Uterus (tissue), 2 donors: ENCODE measurements around the gene DYNC1H1.

Source experiments
- POLR2A ChIP-seq, 2 donors: fragments of 450-650 bp; IDR thresholded peaks; one replicate each; pipeline ENCODE4 v1.6.1; 2016; ENCODE audit warnings: antibody characterized with exemption in 2 of 2, mild to moderate bottlenecking in 1 of 2, moderate library complexity in 1 of 2
- TF ChIP-seq, protein P1 (sequence below), 4 experiments: fragments of 200-600 bp in 2 of 4; fragments of 450-650 bp in 2 of 4; sonication (generic) in 2 of 4; IDR thresholded peaks; one replicate each; pipeline ENCODE4 v1.5.1; 2016 to 2019; ENCODE audit warnings: antibody characterized with exemption in 4 of 4, mild to moderate bottlenecking in 2 of 4, moderate library complexity in 1 of 4

DNA sequence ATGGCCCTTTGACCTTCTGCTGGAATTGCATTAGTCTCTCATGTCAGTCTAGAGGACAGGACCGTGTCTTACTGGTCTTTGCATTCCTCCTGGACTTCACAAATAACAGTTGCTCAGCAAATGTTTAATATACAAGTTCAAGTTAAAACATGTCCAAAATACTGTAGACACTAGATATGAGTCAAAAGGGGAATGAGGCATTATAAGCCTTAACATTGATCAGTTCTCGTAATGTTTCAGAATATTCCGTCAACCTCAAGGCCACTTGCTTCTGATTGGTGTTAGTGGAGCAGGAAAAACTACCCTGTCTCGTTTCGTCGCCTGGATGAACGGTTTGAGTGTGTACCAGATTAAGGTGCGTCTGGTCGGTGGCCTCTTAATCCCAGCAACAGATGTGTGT lies 62.6 kb downstream of the DYNC1H1 start:
- TF ChIP-seq, protein P1, sequence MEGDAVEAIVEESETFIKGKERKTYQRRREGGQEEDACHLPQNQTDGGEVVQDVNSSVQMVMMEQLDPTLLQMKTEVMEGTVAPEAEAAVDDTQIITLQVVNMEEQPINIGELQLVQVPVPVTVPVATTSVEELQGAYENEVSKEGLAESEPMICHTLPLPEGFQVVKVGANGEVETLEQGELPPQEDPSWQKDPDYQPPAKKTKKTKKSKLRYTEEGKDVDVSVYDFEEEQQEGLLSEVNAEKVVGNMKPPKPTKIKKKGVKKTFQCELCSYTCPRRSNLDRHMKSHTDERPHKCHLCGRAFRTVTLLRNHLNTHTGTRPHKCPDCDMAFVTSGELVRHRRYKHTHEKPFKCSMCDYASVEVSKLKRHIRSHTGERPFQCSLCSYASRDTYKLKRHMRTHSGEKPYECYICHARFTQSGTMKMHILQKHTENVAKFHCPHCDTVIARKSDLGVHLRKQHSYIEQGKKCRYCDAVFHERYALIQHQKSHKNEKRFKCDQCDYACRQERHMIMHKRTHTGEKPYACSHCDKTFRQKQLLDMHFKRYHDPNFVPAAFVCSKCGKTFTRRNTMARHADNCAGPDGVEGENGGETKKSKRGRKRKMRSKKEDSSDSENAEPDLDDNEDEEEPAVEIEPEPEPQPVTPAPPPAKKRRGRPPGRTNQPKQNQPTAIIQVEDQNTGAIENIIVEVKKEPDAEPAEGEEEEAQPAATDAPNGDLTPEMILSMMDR (IDR thresholded peaks at IDR 0.05), result no peak
- no peak for TF ChIP-seq POLR2A (IDR thresholded peaks at IDR 0.05)
